GM21447 (cell line): Measurements from ENCODE around the gene BNIP2.
"Not testable (repeated sequence)": the region's sequence is repeated elsewhere in the genome, so short reads cannot be mapped to it uniquely, and the experiment has no call there.

Source experiments
- ATAC-seq: cut with Tn5 transposase; IDR thresholded peaks from one replicate; pipeline ENCODE4 v1.9.1; 2021; ENCODE audit not compliant: unreplicated experiment

The BNIP2 gene

DNA sequence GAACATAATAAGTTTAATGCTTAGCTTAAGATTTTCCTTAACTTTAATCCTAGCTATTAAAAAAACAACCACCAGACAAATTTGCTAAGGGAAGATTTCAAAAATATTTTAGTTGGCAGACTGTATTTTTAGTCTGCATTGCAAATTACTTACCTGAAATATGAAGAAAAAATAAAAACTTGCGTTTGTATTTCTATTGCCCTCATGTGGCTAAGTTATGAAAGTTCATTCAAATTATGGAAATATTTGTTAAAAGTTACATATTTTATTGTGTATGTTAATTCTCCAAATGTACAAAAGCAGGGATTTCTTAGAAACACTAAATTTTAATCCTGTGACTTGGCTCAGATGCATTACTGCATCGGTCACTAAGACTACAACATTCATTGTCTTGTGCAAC is 46.8 kb downstream of the BNIP2 start:
- ATAC-seq, result no peak

DNA sequence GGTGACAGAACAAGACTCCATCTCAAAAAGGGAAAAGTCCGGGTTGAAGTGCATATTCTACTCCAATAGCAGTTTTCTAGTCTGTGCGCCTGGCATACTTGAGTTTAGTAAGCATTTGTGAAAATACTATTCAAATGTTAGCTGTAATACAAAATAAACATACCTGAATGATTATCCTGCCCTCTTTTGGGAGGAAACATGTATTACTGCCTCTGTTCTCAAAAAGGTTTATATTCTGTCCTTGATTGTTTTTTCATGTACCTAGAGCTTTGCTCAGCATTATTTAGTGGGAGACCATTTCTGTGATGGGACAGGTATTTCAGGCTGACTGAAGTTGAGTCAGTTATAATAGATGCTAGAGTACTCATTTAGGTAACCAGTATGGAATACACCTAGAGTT is 51.6 kb downstream of the BNIP2 start:
- ATAC-seq, result not testable (repeated sequence)

DNA sequence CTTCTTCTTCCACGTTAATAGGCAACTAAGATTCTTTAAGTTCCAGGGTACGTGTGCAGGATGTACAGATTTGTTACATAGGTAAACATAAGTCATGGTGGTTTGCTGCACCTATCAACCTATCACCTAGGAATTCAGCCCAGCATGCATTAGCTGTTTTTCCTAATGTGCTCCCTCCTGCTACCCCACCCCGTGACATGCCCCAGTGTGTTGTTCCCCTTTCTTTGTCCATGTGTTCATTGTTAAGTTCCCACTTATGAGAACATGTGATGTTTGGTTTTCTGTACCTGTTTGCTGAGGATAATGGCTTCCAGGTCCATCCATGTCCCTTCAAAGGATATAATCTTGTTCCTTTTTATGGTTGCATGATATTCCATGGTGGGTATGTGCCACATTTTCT is 52.9 kb downstream of the BNIP2 start:
- no peak for ATAC-seq

DNA sequence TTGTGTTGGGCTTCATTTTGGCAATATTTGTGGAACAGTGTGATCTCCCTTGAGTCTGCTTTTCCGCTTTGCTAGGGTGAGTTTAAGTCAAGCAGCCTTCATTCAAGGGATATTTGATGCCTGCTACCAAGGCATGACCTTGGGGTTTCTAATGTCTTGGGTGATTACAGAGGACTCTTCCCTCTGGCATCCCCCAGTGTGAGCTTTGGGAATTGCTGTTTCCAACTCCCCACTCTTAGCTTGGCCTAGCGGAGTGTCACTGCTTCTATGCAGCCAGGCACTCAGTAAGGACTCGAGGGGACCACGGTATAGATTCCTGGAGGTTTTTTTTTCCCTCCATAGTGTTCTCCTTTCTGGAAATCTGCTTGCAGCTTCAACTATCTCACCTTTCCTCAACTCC is 56.4 kb downstream of the BNIP2 start:
- ATAC-seq, result no peak

DNA sequence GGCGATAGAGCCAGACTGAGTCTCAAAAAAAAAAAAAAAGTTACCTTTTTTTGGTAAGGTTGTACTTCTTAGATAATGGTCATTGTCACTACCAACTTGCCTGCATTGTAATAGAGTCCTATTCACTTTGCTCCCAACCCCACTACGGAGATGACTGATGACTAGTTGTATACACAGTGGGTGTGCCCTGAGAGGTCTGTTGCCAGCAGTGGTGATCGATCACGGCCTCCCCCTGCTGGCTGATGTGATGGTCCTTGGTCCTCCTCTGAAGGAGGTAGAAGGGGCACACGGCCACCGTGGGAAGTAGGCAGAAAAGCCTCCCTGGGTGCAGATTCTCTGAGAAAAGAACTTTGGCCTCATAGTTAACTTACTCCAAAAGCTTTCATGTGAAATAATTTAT is 66.8 kb downstream of the BNIP2 start:
- ATAC-seq, result peak; percentile 70

DNA sequence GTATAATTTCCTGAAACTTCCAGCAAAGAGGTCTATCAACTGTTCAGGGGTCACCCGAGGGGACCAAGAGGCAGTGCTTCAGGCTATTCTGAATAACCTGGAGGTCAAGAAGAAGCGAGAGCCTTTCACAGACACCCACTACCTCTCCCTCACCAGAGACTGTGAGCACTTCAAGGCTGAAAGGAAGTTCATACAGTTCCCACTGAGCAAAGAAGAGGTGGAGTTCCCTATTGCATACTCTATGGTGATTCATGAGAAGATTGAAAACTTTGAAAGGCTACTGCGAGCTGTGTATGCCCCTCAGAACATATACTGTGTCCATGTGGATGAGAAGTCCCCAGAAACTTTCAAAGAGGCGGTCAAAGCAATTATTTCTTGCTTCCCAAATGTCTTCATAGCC is 70.7 kb downstream of the BNIP2 start:
- no peak for ATAC-seq

DNA sequence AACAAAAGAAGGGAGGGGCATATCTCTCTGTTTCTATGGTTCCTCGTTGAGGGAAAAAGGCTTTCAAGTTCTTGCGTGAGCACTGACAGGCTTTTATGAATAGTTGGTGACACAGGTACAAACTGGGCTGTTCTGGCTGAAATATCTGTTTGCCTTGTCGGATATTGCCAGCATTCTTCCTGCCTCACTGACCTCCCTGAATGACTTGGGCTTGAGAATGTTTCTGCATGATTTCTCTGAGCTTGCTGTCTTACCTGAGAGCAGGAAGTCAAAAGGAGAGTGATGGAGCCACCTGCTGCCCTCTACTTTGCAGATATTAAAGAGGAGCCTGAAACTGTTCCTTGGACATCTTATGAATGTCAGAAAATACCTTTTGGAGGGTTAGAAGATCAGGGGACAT is 72.7 kb downstream of the BNIP2 start:
- no peak for ATAC-seq

DNA sequence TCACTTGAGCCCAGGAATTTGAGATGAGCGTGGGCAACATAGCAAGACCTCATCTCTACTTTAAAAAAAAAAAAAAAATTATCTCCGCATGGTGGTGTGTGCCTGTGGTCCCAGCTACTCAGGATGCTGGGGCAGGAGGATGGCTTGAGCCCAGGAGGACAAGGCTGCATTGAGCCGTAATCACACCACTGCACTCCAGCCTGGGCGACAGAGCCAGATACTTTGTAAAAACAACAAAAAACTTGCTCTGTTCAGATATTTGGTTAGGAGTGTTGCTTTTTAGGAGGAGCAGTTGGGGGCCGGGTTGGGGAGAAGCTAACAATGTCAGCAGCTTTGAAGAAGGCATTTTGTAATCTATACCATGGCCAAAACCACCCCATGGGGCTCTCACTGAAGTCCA is 73.5 kb downstream of the BNIP2 start:
- ATAC-seq, result no peak

DNA sequence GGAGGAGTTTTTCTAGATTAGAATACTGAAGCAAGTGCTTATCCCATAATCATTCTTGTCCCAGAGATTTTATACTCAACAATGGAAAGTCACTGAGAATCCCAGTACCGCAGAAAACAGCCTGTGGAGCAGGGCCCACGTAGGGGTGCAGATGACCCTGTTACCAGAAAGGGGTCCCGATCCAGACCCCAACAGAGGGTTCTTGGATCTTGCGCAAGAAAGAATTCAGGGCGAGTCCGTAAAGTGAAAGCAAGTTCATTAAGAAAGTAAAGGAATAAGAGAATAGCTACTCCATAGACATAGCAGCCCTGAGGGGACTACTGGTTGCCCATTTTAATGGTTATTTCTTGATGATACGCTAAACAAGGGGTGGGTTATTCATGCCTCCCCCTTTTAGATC is 75.0 kb downstream of the BNIP2 start:
- ATAC-seq, result no peak

DNA sequence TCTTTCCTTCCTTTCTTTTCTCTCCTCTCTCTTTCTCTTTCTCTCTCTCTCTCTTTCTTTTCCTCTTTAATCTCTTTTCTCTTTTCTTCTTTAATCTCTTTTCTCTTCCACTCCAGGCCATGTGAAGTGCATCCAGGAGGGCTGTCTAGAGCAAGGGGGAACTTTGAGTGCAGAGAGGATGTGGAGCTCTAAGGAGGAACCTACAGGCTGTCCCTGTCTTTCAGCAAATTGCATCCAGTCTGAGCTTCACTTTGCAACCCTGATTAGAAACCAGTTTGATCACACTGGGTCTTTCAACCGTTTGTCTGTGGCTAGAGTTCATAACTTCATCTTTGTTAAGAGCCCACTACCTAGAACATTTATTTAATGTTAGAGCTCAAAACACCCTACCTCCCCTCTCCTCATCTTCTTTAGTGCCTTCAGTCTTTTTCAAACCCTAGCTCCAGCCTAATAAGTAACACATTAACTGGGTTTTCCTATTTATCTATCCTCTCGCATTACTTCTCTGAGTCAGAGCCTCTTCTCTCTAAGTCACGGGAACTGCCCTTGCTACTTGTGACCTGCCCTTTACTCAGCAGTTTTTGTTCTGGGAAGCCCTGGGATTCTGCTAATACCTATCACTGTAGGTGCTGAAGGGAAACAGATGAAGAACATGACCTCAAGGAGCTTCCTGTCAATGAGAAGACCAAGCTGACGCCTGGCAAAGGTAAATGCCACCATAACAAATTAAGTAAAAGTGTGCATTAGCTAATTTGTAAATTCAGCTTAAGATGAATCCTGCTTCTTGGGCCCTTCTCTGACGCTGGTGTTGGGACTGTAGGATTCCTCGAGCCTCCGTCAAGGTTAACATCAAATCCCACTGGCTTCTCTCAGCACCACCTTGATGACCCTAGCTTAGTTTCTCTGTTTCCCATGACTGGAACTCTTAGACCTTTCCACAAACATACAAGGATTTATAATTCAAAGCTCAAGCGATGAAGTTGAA is 77.6 kb downstream of the BNIP2 start, which contains the start of gene GCNT3:
Gene GCNT3 (plus strand): TSS at position 508 of the 985 bp plus-strand sequence. CDS start 6,456 bp downstream, outside the sequence.
- peak; percentile 53 for ATAC-seq

DNA sequence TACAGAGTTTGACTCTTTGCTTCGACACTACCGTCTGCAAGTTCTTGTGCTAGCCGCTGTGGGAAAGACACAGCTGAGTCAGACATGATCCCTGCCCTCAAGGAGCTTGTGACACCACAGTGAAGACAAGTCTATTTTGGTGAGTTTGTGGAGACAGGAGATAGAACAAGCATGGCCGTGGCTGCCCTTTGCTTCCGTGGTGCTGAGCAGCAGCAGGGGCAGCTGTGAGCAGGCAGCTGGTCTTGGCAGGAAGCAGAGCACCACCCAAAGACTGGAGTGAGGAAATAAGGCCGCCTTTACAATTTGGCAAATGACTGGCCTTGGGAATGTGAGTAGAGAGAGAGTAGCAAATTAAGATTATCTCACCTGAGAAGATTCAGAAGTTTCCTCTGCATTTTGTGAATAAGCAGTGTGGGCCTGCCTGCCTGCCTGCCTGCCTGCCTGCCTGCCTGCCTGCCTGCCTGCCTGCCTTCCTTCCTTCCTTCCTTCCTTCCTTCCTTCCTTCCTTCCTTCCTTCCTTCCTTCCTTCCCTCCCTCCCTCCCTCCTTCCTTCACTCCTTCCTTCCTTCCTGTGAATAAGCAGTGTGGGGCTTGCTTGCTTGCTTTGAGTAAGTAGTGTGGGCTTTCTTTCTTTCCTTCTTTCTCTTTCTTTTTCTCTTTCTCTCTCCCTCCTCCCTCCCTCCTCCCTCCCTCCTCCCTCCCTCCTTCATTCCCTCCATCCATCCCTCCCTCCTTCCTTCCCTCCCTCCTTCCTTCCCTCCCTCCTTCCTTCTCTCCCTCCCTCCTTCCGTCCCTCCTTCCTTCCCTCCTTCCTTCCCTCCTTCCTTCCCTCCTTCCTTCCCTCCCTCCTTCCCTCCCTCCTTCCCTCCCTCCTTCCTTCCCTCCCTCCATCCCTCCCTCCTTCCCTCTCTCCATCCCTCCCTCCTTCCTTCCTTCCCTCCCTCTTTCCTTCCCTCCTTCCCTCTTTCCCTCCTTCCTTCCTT is 79.1 kb downstream of the BNIP2 start:
- no peak for ATAC-seq
